Measurements from ENCODE around the gene NKX3-2.

Gene NKX3-2

GRCh38 chr4:13545394-13545808 is 1.1 kb upstream of the NKX3-2 start:
- no peak for DNase-seq (ENCODE audit: low read depth in 3 of 3)

- DNase-seq (ENCODE audit: low read depth in 3 of 3), result peak; percentile 28 to 49 (median 43)
Observed at GRCh38 chr4:13544606-13545393, 492 bp upstream of the NKX3-2 start.

GRCh38 chr4:13543032-13543838 is 1.1 kb downstream of the NKX3-2 start:
- no peak for DNase-seq (ENCODE audit: low read depth in 3 of 3)

- no peak for DNase-seq (ENCODE audit: low read depth in 3 of 3)
Observed at GRCh38 chr4:13542577-13543031, 1.7 kb downstream of the NKX3-2 start.

GRCh38 chr4:13541720-13542576 is 2.4 kb downstream of the NKX3-2 start:
- peak in 1 of 3 donors; percentile 12 for DNase-seq (ENCODE audit: low read depth in 3 of 3)

- no peak for DNase-seq (ENCODE audit: low read depth in 3 of 3)
Observed at GRCh38 chr4:13541176-13541604, 3.1 kb downstream of the NKX3-2 start.

- no peak for DNase-seq (ENCODE audit: low read depth in 3 of 3)
Observed at GRCh38 chr4:13540446-13541175, 3.7 kb downstream of the NKX3-2 start.

GRCh38 chr4:13539619-13540445 is 4.5 kb downstream of the NKX3-2 start:
- DNase-seq (ENCODE audit: low read depth in 3 of 3), result no peak

- no peak for DNase-seq (ENCODE audit: low read depth in 3 of 3)
Observed at GRCh38 chr4:13539047-13539618, 5.2 kb downstream of the NKX3-2 start.

GRCh38 chr4:13538427-13538973 is 5.8 kb downstream of the NKX3-2 start:
- no peak for DNase-seq (ENCODE audit: low read depth in 3 of 3)

- no peak for DNase-seq (ENCODE audit: low read depth in 3 of 3)
Observed at GRCh38 chr4:13537832-13538177, 6.5 kb downstream of the NKX3-2 start.

- no peak for DNase-seq (ENCODE audit: low read depth in 3 of 3)
Observed at GRCh38 chr4:13537011-13537831, 7.1 kb downstream of the NKX3-2 start.

GRCh38 chr4:13536607-13537006 is 7.7 kb downstream of the NKX3-2 start:
- no peak for DNase-seq (ENCODE audit: low read depth in 3 of 3)

- no peak for DNase-seq (ENCODE audit: low read depth in 3 of 3)
Observed at GRCh38 chr4:13535708-13536361, 8.5 kb downstream of the NKX3-2 start.

- DNase-seq (ENCODE audit: low read depth in 3 of 3), result no peak
Observed at GRCh38 chr4:13535118-13535517, 9.2 kb downstream of the NKX3-2 start.

GRCh38 chr4:13534344-13535063 is 9.8 kb downstream of the NKX3-2 start:
- no peak for DNase-seq (ENCODE audit: low read depth in 3 of 3)

- no peak for DNase-seq (ENCODE audit: low read depth in 3 of 3)
Observed at GRCh38 chr4:13533670-13534343, 10.5 kb downstream of the NKX3-2 start.
